H9 (cell line): ENCODE results near the gene SHISA9. TPM values are rescaled to one million over a fixed set of nuclear protein-coding genes. Genes with fewer than 3 reads are reported as not detected.

Experiments used
- DNase-seq: peaks from one replicate; pipeline ENCODE4 v3.0.0-alpha.2; 2017
- H2AFZ ChIP-seq: one replicate; pipeline ENCODE4 v1.6.1; 2013; ENCODE audit warnings: mild to moderate bottlenecking, low read length, control low read depth, moderate library complexity
- H2AK5ac ChIP-seq: 2 replicates; pipeline ENCODE4 v1.6.1; 2013; ENCODE audit warnings: low read length, control low read depth, mixed read lengths; ENCODE audit not compliant: insufficient read length
- H2BK120ac ChIP-seq: one replicate; pipeline ENCODE4 v1.6.1; 2013; ENCODE audit warnings: low read depth, mild to moderate bottlenecking, low read length, control low read depth, inconsistent platforms; ENCODE audit not compliant: poor library complexity, severe bottlenecking
- H2BK12ac ChIP-seq: 2 replicates; pipeline ENCODE4 v1.6.1; 2013; ENCODE audit warnings: low read length, control low read depth, mixed read lengths, low read depth; ENCODE audit not compliant: insufficient read length
- H2BK15ac ChIP-seq: 2 replicates; pipeline ENCODE4 v1.6.1; 2013; ENCODE audit warnings: low read depth, low read length, control low read depth
- H2BK20ac ChIP-seq: one replicate; pipeline ENCODE4 v1.6.1; 2013; ENCODE audit warnings: low read depth, mild to moderate bottlenecking, low read length, control low read depth, inconsistent platforms; ENCODE audit not compliant: poor library complexity, severe bottlenecking
- H2BK5ac ChIP-seq: 2 replicates; pipeline ENCODE4 v1.6.1; 2013; ENCODE audit warnings: low read length, control low read depth, mixed read lengths; ENCODE audit not compliant: insufficient read length
- H3K14ac ChIP-seq: 2 replicates; pipeline ENCODE4 v1.6.1; 2013; ENCODE audit warnings: low read length, control low read depth; ENCODE audit not compliant: insufficient read depth
- H3K18ac ChIP-seq: 2 replicates; pipeline ENCODE4 v1.6.1; 2013; ENCODE audit warnings: low read depth, mild to moderate bottlenecking, mixed read lengths, low read length, control low read depth; ENCODE audit not compliant: insufficient read length
- H3K23ac ChIP-seq: 2 replicates; pipeline ENCODE4 v1.6.1; 2013; ENCODE audit warnings: low read length, control low read depth, mixed read lengths, low read depth; ENCODE audit not compliant: insufficient read length
- H3K23me2 ChIP-seq: 2 replicates; pipeline ENCODE4 v1.6.1; 2013; ENCODE audit warnings: low read depth, mild to moderate bottlenecking, mixed read lengths, low read length, control low read depth; ENCODE audit not compliant: insufficient read length, poor library complexity, severe bottlenecking
- H3K27ac ChIP-seq: 2 replicates; pipeline ENCODE4 v1.5.1; 2013; ENCODE audit warnings: low read length, control low read depth, mixed read lengths, low read depth; ENCODE audit not compliant: insufficient read length
- H3K27me3 ChIP-seq: 2 replicates; pipeline ENCODE4 v1.6.1; 2013; ENCODE audit warnings: low read length, control low read depth, inconsistent platforms; ENCODE audit not compliant: insufficient read depth
- H3K4ac ChIP-seq: 2 replicates; pipeline ENCODE4 v1.6.1; 2013; ENCODE audit warnings: low read depth, mild to moderate bottlenecking, control low read depth, inconsistent platforms, low read length, moderate library complexity
- H3K4me1 ChIP-seq: 2 replicates; pipeline ENCODE4 v1.6.1; 2013; ENCODE audit warnings: low read length, control low read depth, inconsistent platforms; ENCODE audit not compliant: insufficient read depth
- H3K4me2 ChIP-seq: 2 replicates; pipeline ENCODE4 v1.6.1; 2013; ENCODE audit warnings: low read length, control low read depth, mixed read lengths; ENCODE audit not compliant: insufficient read length, insufficient read depth
- H3K56ac ChIP-seq: 2 replicates; pipeline ENCODE4 v1.6.1; 2013; ENCODE audit warnings: low read depth, mild to moderate bottlenecking, mixed read lengths, low read length, control low read depth; ENCODE audit not compliant: insufficient read length
- H3K79me1 ChIP-seq: 2 replicates; pipeline ENCODE4 v1.6.1; 2013; ENCODE audit warnings: low read depth, mild to moderate bottlenecking, moderate library complexity, low read length, control low read depth, inconsistent platforms; ENCODE audit not compliant: insufficient read depth, poor library complexity, severe bottlenecking
- H3K79me2 ChIP-seq: 2 replicates; pipeline ENCODE4 v1.6.1; 2013; ENCODE audit warnings: low read length, control low read depth, inconsistent platforms; ENCODE audit not compliant: insufficient read depth
- H3K9ac ChIP-seq: 2 replicates; pipeline ENCODE4 v1.6.1; 2013; ENCODE audit warnings: low read length, control low read depth, mixed read lengths; ENCODE audit not compliant: insufficient read length; ENCODE audit errors: extremely low read depth
- H3K9me3 ChIP-seq: one replicate; pipeline ENCODE4 v1.6.1; 2013; ENCODE audit warnings: low read depth, low read length, inconsistent platforms; ENCODE audit not compliant: control insufficient read depth
- H3T11ph ChIP-seq: one replicate; pipeline ENCODE4 v1.6.1; 2013; ENCODE audit warnings: mild to moderate bottlenecking, low read length, control low read depth, inconsistent platforms
- H4K20me1 ChIP-seq: one replicate; pipeline ENCODE4 v1.6.1; 2013; ENCODE audit not compliant: control insufficient read depth, insufficient read length, insufficient read depth
- H4K5ac ChIP-seq: 2 replicates; pipeline ENCODE4 v1.6.1; 2013; ENCODE audit warnings: low read depth, mild to moderate bottlenecking, mixed read lengths, low read length, control low read depth; ENCODE audit not compliant: insufficient read length
- H4K8ac ChIP-seq: replicated peaks from 2 replicates; pipeline ENCODE4 v1.6.1; 2013; ENCODE audit warnings: low read length, control low read depth, mixed read lengths, low read depth; ENCODE audit not compliant: insufficient read length
- H4K91ac ChIP-seq: 2 replicates; pipeline ENCODE4 v1.6.1; 2013; ENCODE audit warnings: low read depth, mild to moderate bottlenecking, moderate library complexity, mixed read lengths, low read length, control low read depth; ENCODE audit not compliant: insufficient read length
- H3K27ac Mint-ChIP-seq, 3 experiments: 2 replicates in 2 of 3; 3 replicates in 1 of 3; pipeline ENCODE4 v1.8.0; 2020 to 2021; ENCODE audit warnings: mixed read lengths in 3 of 3, mild to moderate bottlenecking in 1 of 3, moderate library complexity in 1 of 3
- H3K27me3 Mint-ChIP-seq: 2 replicates; pipeline ENCODE4 v1.8.0; 2021; ENCODE audit warnings: low read depth, mild to moderate bottlenecking, moderate library complexity, mixed read lengths
- H3K36me3 Mint-ChIP-seq, 3 experiments: 2 replicates in 2 of 3; 3 replicates in 1 of 3; pipeline ENCODE4 v1.8.0; 2020 to 2021; ENCODE audit warnings: low read depth in 3 of 3, mixed read lengths in 3 of 3; ENCODE audit not compliant: insufficient read depth in 1 of 3
- H3K4me1 Mint-ChIP-seq, 2 experiments: 2 replicates each; pipeline ENCODE4 v1.8.0; 2020; ENCODE audit warnings: mixed read lengths in 2 of 2
- H3K4me3 Mint-ChIP-seq, 2 experiments: 2 replicates in 1 of 2; 3 replicates in 1 of 2; pipeline ENCODE4 v1.8.0; 2020 to 2021; ENCODE audit warnings: mild to moderate bottlenecking in 2 of 2, mixed read lengths in 2 of 2, moderate library complexity in 1 of 2
- H3K9me3 Mint-ChIP-seq, 2 experiments: 2 replicates in 1 of 2; 3 replicates in 1 of 2; pipeline ENCODE4 v1.8.0; 2020; ENCODE audit warnings: mild to moderate bottlenecking in 2 of 2, mixed read lengths in 2 of 2, moderate library complexity in 1 of 2
- WGBS: extraction: QIAGEN DNeasy Blood & Tissue Kit; methylation state at CpG from one replicate; pipeline ENCODE4 v1.1.7; 2013; ENCODE audit warnings: missing lambda C conversion rate, low lambda C conversion rate, mixed read lengths; ENCODE audit not compliant: insufficient read length; ENCODE audit errors: extremely low coverage; 5-methylcytosine and 5-hydroxymethylcytosine counted together
- total RNA-seq: library from RNA; stranded (reverse); gene quantifications from 2 replicates; pipeline ENCODE4 v1.2.1, GENCODE V29; 2021
- TF ChIP-seq, protein P1 (sequence below): fragments of 200-600 bp; sonication (generic); conservative IDR thresholded peaks from 3 replicates; pipeline ENCODE4 v1.8.0; 2021; ENCODE audit warnings: antibody characterized with exemption, mild to moderate bottlenecking

Gene SHISA9
- total RNA-seq, 1 experiment from 2014 or later = 7.0 TPM

DNA sequence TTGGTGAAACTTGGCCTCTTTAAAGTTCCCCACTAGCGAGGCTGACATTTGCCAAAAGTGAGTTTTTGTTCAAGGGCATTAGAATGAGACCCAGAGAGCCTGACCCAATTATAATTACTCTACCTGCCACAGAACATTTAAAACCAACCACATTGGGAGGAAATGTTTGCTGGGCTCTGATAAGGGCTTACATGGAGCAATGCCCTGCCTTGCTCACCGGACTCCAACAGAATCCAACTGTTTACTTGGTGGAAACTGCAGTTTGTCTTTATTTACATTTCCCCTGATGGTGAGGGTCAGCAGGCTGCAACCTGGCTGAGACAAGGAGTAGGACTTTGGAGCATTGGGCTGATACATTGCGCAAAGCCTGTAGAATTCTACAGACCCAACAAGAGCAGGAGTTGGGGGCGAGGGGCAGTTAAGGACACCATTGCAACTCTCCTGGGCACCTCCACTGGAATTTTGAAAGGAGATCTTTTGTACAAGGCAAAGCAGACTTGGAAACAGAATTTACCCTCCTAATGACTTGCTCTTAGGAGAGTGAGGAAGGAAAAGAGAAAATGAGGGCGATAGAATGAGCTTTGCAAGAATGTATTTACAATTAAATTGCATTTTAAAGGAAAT lies 368.6 kb downstream of the SHISA9 start:
- Histone ChIP-seq H3K4me2 (no peak overlapping the region), H2BK5ac (no peak overlapping the region), H3K4me1 (no peaks in the 10 kb centered on the region), H3K27me3 (no peaks in the 10 kb centered on the region), H3K9me3 (no peaks in the 10 kb centered on the region), H2AFZ (no peak overlapping the region), H4K5ac (no peak overlapping the region), H3K79me1 (no peaks in the 10 kb centered on the region), H2BK120ac (no peak overlapping the region), H2AK5ac (no peak overlapping the region), H4K20me1 (no peaks in the 10 kb centered on the region), H2BK12ac (no peak overlapping the region), H2BK15ac (no peak overlapping the region), H3K14ac (no peak overlapping the region; the same call in 1 of the 2 replicates), H2BK20ac (no peak overlapping the region), H3K4ac (no peak overlapping the region), H4K8ac (no peak overlapping the region), H3K18ac (no peak overlapping the region), H3K9ac (no peak overlapping the region), H4K91ac (no peak overlapping the region), H3K56ac (no peak overlapping the region), H3K27ac (no peak overlapping the region), H3K79me2 (no peaks in the 10 kb centered on the region), H3K23me2 (no peaks in the 10 kb centered on the region), H3K23ac (no peak overlapping the region), H3T11ph (no peak overlapping the region)
- Mint-ChIP-seq H3K4me1 (peaks cover 4 to 6% of the 10 kb centered on the region in 2 experiments; a peak in 1 of 4 replicates), H3K27ac (peak overlapping the region in 1 of 3 experiments; percentile 46; a peak in 1 of 7 replicates), H3K27me3 (no peaks in the 10 kb centered on the region; the same call in 1 of the 2 replicates), H3K4me3 (no peak overlapping the region; a peak in 1 of 5 replicates), H3K9me3 (no peaks in the 10 kb centered on the region), H3K36me3 (no peaks in the 10 kb centered on the region; a peak in 1 of 7 replicates)
- TF ChIP-seq, protein P1, sequence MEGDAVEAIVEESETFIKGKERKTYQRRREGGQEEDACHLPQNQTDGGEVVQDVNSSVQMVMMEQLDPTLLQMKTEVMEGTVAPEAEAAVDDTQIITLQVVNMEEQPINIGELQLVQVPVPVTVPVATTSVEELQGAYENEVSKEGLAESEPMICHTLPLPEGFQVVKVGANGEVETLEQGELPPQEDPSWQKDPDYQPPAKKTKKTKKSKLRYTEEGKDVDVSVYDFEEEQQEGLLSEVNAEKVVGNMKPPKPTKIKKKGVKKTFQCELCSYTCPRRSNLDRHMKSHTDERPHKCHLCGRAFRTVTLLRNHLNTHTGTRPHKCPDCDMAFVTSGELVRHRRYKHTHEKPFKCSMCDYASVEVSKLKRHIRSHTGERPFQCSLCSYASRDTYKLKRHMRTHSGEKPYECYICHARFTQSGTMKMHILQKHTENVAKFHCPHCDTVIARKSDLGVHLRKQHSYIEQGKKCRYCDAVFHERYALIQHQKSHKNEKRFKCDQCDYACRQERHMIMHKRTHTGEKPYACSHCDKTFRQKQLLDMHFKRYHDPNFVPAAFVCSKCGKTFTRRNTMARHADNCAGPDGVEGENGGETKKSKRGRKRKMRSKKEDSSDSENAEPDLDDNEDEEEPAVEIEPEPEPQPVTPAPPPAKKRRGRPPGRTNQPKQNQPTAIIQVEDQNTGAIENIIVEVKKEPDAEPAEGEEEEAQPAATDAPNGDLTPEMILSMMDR = no peak
- DNase-seq = no peak
- WGBS = no CpG with 5 or more reads among the region's 5 CpGs
